Measurements from ENCODE around the gene LRRC49. TPM values are rescaled to one million over a fixed set of nuclear protein-coding genes. Genes with fewer than 3 reads are reported as not detected.
"Not testable (repeated sequence)": the region's sequence is repeated elsewhere in the genome, so short reads cannot be mapped to it uniquely, and the experiment has no call there.

The LRRC49 gene
- total RNA-seq, 1 experiment from 2014 or later, result 8.3 TPM

GRCh38 chr15:71044006-71044405 lies 151.4 kb downstream of the LRRC49 start:
- Histone ChIP-seq H3K9ac (ENCODE audit: extremely low read depth, insufficient read length, low read length) (no peak overlapping the region), H4K8ac (replicated peaks; ENCODE audit: insufficient read length, low read depth, low read length) (no peak overlapping the region), H3K4me1 (ENCODE audit: insufficient read depth, low read length) (no peaks in the 10 kb centered on the region), H3K4me2 (ENCODE audit: insufficient read depth, insufficient read length, low read length) (no peak overlapping the region), H3K18ac (ENCODE audit: insufficient read length, low read depth, low read length) (no peak overlapping the region), H3K9me3 (ENCODE audit: control insufficient read depth, low read depth, low read length) (no peaks in the 10 kb centered on the region), H3K79me2 (ENCODE audit: insufficient read depth, low read length) (no peaks in the 10 kb centered on the region), H4K5ac (ENCODE audit: insufficient read length, low read depth, low read length) (no peak overlapping the region), H2AFZ (ENCODE audit: low read length) (no peak overlapping the region), H3K79me1 (ENCODE audit: insufficient read depth, low read depth, low read length, poor library complexity, severe bottlenecking) (no peaks in the 10 kb centered on the region), H3K23ac (ENCODE audit: insufficient read length, low read depth, low read length) (no peak overlapping the region), H3K27me3 (ENCODE audit: insufficient read depth, low read length) (no peaks in the 10 kb centered on the region), H4K91ac (ENCODE audit: insufficient read length, low read depth, low read length) (no peak overlapping the region), H3T11ph (ENCODE audit: low read length) (no peak overlapping the region), H3K23me2 (ENCODE audit: insufficient read length, low read depth, low read length, poor library complexity, severe bottlenecking) (no peaks in the 10 kb centered on the region), H2BK120ac (ENCODE audit: low read depth, low read length, poor library complexity, severe bottlenecking) (no peak overlapping the region), H2BK15ac (ENCODE audit: low read depth, low read length) (no peak overlapping the region), H2BK12ac (ENCODE audit: insufficient read length, low read depth, low read length) (no peak overlapping the region), H2BK5ac (ENCODE audit: insufficient read length, low read length) (no peak overlapping the region), H2BK20ac (ENCODE audit: low read depth, low read length, poor library complexity, severe bottlenecking) (no peak overlapping the region), H3K4ac (ENCODE audit: low read depth, low read length) (no peak overlapping the region), H3K14ac (ENCODE audit: insufficient read depth, low read length) (no peak overlapping the region), H2AK5ac (ENCODE audit: insufficient read length, low read length) (no peak overlapping the region), H3K56ac (ENCODE audit: insufficient read length, low read depth, low read length) (no peak overlapping the region), H4K20me1 (ENCODE audit: control insufficient read depth, insufficient read depth, insufficient read length) (no peaks in the 10 kb centered on the region), H3K27ac (ENCODE audit: insufficient read length, low read depth, low read length) (no peak overlapping the region)
- no peaks in the 10 kb centered on the region for H3K27me3 Mint-ChIP-seq (ENCODE audit: low read depth)
- H3K4me1 Mint-ChIP-seq, result peaks cover 2% of the 10 kb centered on the region in 2 experiments
- WGBS (ENCODE audit: extremely low coverage, insufficient read length, low lambda C conversion rate), result no CpG with 5 or more reads among the region's 1 CpG
- H3K27ac Mint-ChIP-seq, result no peak overlapping the region
- H3K36me3 Mint-ChIP-seq (ENCODE audit: insufficient read depth in 1 of 3, low read depth in 3 of 3), result no peaks in the 10 kb centered on the region; a peak in 2 of 7 replicates
- no peak overlapping the region for H3K4me3 Mint-ChIP-seq
- TF ChIP-seq CTCF (conservative IDR thresholded peaks at IDR 0.05), result no peak
- no peaks in the 10 kb centered on the region for H3K9me3 Mint-ChIP-seq
- no peak for DNase-seq

DNA sequence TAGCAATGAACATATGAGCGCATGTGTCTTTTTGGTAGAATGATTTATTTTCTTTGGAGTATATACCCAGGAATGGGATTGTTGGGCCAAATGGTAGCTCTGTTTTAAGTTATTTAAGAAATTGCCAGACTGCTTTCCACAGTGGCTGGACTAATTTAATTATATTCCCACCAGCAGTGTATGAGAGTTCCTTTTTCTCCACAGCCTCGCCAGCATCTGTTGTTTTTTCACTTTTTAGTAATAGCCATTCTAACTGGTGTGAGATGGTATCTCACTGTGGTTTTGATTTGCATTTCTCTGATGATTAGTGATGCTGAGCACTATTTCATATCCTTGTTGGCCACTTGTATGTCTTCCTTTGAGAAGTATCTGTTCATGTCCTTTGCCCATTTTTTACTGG lies 153.5 kb downstream of the LRRC49 start:
- not testable (repeated sequence) for H3K23me2 ChIP-seq (ENCODE audit: insufficient read length, low read depth, low read length, poor library complexity, severe bottlenecking); H3K4ac ChIP-seq (ENCODE audit: low read depth, low read length); H2BK120ac ChIP-seq (ENCODE audit: low read depth, low read length, poor library complexity, severe bottlenecking); H4K20me1 ChIP-seq (ENCODE audit: control insufficient read depth, insufficient read depth, insufficient read length); H3K9ac ChIP-seq (ENCODE audit: extremely low read depth, insufficient read length, low read length); H3K36me3 Mint-ChIP-seq (ENCODE audit: insufficient read depth in 1 of 3, low read depth in 3 of 3); H3K4me2 ChIP-seq (ENCODE audit: insufficient read depth, insufficient read length, low read length); H3K27ac ChIP-seq (ENCODE audit: insufficient read length, low read depth, low read length); H3K4me1 ChIP-seq (ENCODE audit: insufficient read depth, low read length); H4K91ac ChIP-seq (ENCODE audit: insufficient read length, low read depth, low read length); H3K27ac Mint-ChIP-seq; H3T11ph ChIP-seq (ENCODE audit: low read length); H2AK5ac ChIP-seq (ENCODE audit: insufficient read length, low read length); H3K4me3 Mint-ChIP-seq; H3K9me3 Mint-ChIP-seq; H3K27me3 Mint-ChIP-seq (ENCODE audit: low read depth); H4K8ac ChIP-seq (replicated peaks; ENCODE audit: insufficient read length, low read depth, low read length); H3K56ac ChIP-seq (ENCODE audit: insufficient read length, low read depth, low read length); H3K9me3 ChIP-seq (ENCODE audit: control insufficient read depth, low read depth, low read length); H3K79me2 ChIP-seq (ENCODE audit: insufficient read depth, low read length); H2BK20ac ChIP-seq (ENCODE audit: low read depth, low read length, poor library complexity, severe bottlenecking); H2BK5ac ChIP-seq (ENCODE audit: insufficient read length, low read length); H2BK15ac ChIP-seq (ENCODE audit: low read depth, low read length); H3K18ac ChIP-seq (ENCODE audit: insufficient read length, low read depth, low read length); DNase-seq; H2AFZ ChIP-seq (ENCODE audit: low read length); H2BK12ac ChIP-seq (ENCODE audit: insufficient read length, low read depth, low read length); H3K23ac ChIP-seq (ENCODE audit: insufficient read length, low read depth, low read length); H4K5ac ChIP-seq (ENCODE audit: insufficient read length, low read depth, low read length); H3K27me3 ChIP-seq (ENCODE audit: insufficient read depth, low read length); H3K79me1 ChIP-seq (ENCODE audit: insufficient read depth, low read depth, low read length, poor library complexity, severe bottlenecking); H3K14ac ChIP-seq (ENCODE audit: insufficient read depth, low read length)
- H3K4me1 Mint-ChIP-seq, result peaks cover 17% of the 10 kb centered on the region in 2 experiments
- WGBS (ENCODE audit: extremely low coverage, insufficient read length, low lambda C conversion rate), result no CpG with 5 or more reads among the region's 2 CpGs
